ENCODE results near the gene DIAPH2.

DNA sequence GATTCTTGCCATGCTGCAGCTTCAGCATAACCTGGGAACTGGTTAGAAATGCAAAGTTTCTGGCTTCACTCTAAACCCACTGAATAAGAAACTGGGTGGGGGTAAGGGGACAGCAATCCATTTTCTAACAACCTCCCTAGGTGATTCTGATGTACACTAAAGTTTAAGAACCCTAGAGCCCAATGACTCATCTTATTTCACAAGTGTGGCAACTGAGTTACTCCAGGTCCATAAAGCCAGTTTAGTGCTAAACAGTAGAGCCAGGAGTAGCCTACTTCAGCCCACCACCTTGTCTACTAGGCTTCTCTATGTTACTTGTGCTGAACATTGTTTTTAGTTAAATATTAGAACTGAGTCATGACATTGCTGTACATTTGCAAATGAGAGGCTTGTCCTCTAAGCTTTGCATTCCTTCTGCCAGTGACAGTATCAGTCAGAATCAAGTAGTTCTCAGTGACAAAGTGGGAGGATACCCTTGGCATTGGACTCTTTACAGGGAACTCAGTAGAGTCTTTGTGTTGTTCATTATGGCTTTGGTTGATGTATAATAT, 717.0 kb downstream of the DIAPH2 start:
- no peak for TF ChIP-seq POLR2A (IDR thresholded peaks at IDR 0.05; ENCODE audit: low read depth, low read length)
- TF ChIP-seq TAF1 (IDR thresholded peaks at IDR 0.05; ENCODE audit: borderline replicate concordance, low read depth, low read length), result no peak
- TF ChIP-seq POLR2AphosphoS5 (IDR thresholded peaks at IDR 0.05; ENCODE audit: low read depth, low read length), result no peak

Data from GM12892 (cell line).